ENCODE results near the gene LDLRAD3. TPM values are rescaled to one million over a fixed set of nuclear protein-coding genes. Genes with fewer than 3 reads are reported as not detected.
A peak's percentile ranks its signal among the peaks of the same experiment; 100 is the strongest.

The LDLRAD3 gene
- polyA plus RNA-seq, 3 donors = 7.3 to 14.1 (median 10.4) TPM

DNA sequence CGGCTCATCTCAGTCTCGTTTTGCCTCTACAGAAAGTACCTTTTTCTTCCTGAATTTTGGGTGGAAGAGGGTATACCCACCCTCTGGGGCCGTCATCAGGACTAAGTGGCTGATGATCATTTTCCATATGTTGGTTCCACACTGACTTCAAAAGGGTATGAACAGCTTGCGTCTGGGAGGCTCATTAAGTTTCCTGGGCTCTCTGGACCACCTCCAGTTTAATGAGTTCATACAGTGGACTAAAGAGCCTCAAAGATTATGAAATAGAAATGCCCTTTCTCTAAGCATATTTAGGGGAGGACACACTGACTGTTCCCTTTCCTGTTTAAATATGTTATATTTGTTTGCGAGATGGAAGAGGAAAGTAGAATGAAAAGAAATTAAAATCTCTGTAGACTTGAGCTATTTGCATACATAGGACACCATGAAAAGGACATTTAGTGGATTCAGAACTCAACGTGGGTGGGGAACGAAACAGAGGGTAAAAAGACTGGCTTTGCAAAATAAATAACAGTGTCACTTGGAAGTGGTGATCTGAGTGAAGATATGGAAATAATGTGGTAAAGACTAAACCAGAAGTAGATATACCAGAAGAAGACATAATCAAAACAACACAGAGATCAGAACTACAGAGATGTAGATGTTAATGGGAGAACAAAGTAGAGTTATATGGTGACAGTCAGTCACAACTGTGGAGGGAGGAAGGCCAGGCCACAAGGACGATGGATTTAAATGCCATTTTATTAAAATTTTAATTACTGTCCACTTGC is 18.7 kb downstream of the LDLRAD3 start:
- H3K79me2 ChIP-seq (ENCODE audit: insufficient read depth, low read length) = peaks cover 6% of the 10 kb centered on the region
- H3K27me3 Mint-ChIP-seq (ENCODE audit: low read depth in 3 of 3) = no peaks in the 10 kb centered on the region
- peak overlapping the region; percentile 17 for H3K4me2 ChIP-seq (replicated peaks; ENCODE audit: extremely low read depth, low read length, poor library complexity, severe bottlenecking)
- H3K9me3 ChIP-seq (replicated peaks in 1 of 2; ENCODE audit: control insufficient read depth in 1 of 2, insufficient read depth in 1 of 2, low read length in 2 of 2) = no peaks in the 10 kb centered on the region
- H3K36me3 ChIP-seq (replicated peaks in 1 of 2; ENCODE audit: control insufficient read depth in 1 of 2, insufficient read depth in 2 of 2, low read length in 2 of 2) = no peaks in the 10 kb centered on the region
- no peak overlapping the region for H3K27ac ChIP-seq (ENCODE audit: low read depth in 1 of 2, low read length in 2 of 2)
- H3K9me3 Mint-ChIP-seq = peaks cover 3 to 6% (median 6%) of the 10 kb centered on the region in 7 donors
- peaks cover 16% of the 10 kb centered on the region for H4K20me1 ChIP-seq (ENCODE audit: insufficient read depth, low read length)
- peaks cover 22% of the 10 kb centered on the region for H3K4me1 Mint-ChIP-seq
- H3K27me3 ChIP-seq (ENCODE audit: control insufficient read depth in 2 of 2, insufficient read depth in 2 of 2, low read length in 2 of 2) = no peaks in the 10 kb centered on the region
- intact Hi-C loops (cut with micrococcal nuclease) = no loop called here
- H3K4me3 ChIP-seq (replicated peaks in 1 of 3; ENCODE audit: low read depth in 2 of 3, low read length in 3 of 3) = no peak overlapping the region
- H3K36me3 Mint-ChIP-seq = peaks cover 3% of the 10 kb centered on the region in 2 donors
- H2AFZ ChIP-seq (ENCODE audit: insufficient read depth, low read depth, low read length, poor library complexity, severe bottlenecking) = no peak overlapping the region
- no peak for DNase-seq
- H3K9ac ChIP-seq (ENCODE audit: insufficient read depth, low read length, poor library complexity, severe bottlenecking) = no peak overlapping the region
- TF ChIP-seq, protein P1, sequence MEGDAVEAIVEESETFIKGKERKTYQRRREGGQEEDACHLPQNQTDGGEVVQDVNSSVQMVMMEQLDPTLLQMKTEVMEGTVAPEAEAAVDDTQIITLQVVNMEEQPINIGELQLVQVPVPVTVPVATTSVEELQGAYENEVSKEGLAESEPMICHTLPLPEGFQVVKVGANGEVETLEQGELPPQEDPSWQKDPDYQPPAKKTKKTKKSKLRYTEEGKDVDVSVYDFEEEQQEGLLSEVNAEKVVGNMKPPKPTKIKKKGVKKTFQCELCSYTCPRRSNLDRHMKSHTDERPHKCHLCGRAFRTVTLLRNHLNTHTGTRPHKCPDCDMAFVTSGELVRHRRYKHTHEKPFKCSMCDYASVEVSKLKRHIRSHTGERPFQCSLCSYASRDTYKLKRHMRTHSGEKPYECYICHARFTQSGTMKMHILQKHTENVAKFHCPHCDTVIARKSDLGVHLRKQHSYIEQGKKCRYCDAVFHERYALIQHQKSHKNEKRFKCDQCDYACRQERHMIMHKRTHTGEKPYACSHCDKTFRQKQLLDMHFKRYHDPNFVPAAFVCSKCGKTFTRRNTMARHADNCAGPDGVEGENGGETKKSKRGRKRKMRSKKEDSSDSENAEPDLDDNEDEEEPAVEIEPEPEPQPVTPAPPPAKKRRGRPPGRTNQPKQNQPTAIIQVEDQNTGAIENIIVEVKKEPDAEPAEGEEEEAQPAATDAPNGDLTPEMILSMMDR (IDR thresholded peaks at IDR 0.05) = no peak
- no peak overlapping the region for H3K4me3 Mint-ChIP-seq
- peaks cover 14 to 17% of the 10 kb centered on the region in 2 donors for H3K4me1 ChIP-seq (ENCODE audit: control insufficient read depth in 1 of 2, insufficient read depth in 2 of 2, low read length in 2 of 2)
- WGBS (ENCODE audit: insufficient coverage) = 74% methylated on average over 4 of the region's 8 CpGs
- peak overlapping the region in 2 of 7 donors; percentile 17 to 41 for H3K27ac Mint-ChIP-seq

DNA sequence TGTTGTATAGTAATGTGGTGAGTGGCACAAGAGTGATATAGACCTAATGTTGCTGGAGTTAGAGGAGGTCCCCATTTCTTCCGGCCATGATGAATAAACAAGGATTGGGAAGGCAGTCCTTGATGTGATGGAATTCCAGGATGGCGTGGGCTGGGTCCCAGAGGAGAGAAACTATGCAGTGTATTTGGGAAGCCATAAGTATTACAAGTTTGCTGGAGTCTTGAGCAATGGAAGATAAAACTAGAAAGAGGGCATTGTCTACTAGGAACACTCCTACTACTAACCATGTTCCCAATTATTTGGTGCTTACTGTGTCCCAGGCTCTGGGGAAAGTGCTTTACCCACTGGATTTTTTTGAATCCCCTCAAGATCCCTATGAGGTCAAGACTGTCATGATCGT is 20.0 kb downstream of the LDLRAD3 start:
- H3K9me3 ChIP-seq (replicated peaks in 1 of 2; ENCODE audit: control insufficient read depth in 1 of 2, insufficient read depth in 1 of 2, low read length in 2 of 2) = no peaks in the 10 kb centered on the region
- H3K4me3 ChIP-seq (replicated peaks in 1 of 3; ENCODE audit: low read depth in 2 of 3, low read length in 3 of 3) = no peak overlapping the region
- H3K4me2 ChIP-seq (replicated peaks; ENCODE audit: extremely low read depth, low read length, poor library complexity, severe bottlenecking) = no peak overlapping the region
- H3K36me3 Mint-ChIP-seq = peaks cover 3 to 5% of the 10 kb centered on the region in 2 donors
- H3K27ac ChIP-seq (ENCODE audit: low read depth in 1 of 2, low read length in 2 of 2) = no peak overlapping the region
- WGBS (ENCODE audit: insufficient coverage) = 88% methylated on average over 3 of the region's 3 CpGs
- H3K4me3 Mint-ChIP-seq = no peak overlapping the region
- no peak overlapping the region for H3K27ac Mint-ChIP-seq
- peaks cover 3 to 6% (median 6%) of the 10 kb centered on the region in 7 donors for H3K9me3 Mint-ChIP-seq
- DNase-seq = no peak
- H4K20me1 ChIP-seq (ENCODE audit: insufficient read depth, low read length) = peaks cover 11% of the 10 kb centered on the region
- peaks cover 6% of the 10 kb centered on the region for H3K79me2 ChIP-seq (ENCODE audit: insufficient read depth, low read length)
- intact Hi-C loops (cut with micrococcal nuclease) = no loop called here
- peaks cover 0 to 2% (median 0%) of the 10 kb centered on the region in 3 donors for H3K27me3 Mint-ChIP-seq (ENCODE audit: low read depth in 3 of 3)
- peaks cover 14 to 17% of the 10 kb centered on the region in 2 donors for H3K4me1 ChIP-seq (ENCODE audit: control insufficient read depth in 1 of 2, insufficient read depth in 2 of 2, low read length in 2 of 2)
- no peaks in the 10 kb centered on the region for H3K27me3 ChIP-seq (ENCODE audit: control insufficient read depth in 2 of 2, insufficient read depth in 2 of 2, low read length in 2 of 2)
- no peak overlapping the region for H3K9ac ChIP-seq (ENCODE audit: insufficient read depth, low read length, poor library complexity, severe bottlenecking)
- TF ChIP-seq, protein P1 (IDR thresholded peaks at IDR 0.05) = no peak
- peaks cover 19% of the 10 kb centered on the region for H3K4me1 Mint-ChIP-seq
- H2AFZ ChIP-seq (ENCODE audit: insufficient read depth, low read depth, low read length, poor library complexity, severe bottlenecking) = no peak overlapping the region
- H3K36me3 ChIP-seq (replicated peaks in 1 of 2; ENCODE audit: control insufficient read depth in 1 of 2, insufficient read depth in 2 of 2, low read length in 2 of 2) = no peaks in the 10 kb centered on the region
